Esophagus squamous epithelium (tissue), 5 donors: ENCODE measurements around the gene RFX2. TPM values are rescaled to one million over a fixed set of nuclear protein-coding genes. Genes with fewer than 3 reads are reported as not detected.
"Not testable (repeated sequence)": the region's sequence is repeated elsewhere in the genome, so short reads cannot be mapped to it uniquely, and the experiment has no call there.

Experiments used
- DNase-seq: peaks from one replicate; lab custom pipeline; 2025; lab: John Stamatoyannopoulos, UW
- H3K27ac ChIP-seq, 4 donors: fragments of 200-600 bp; sonication (generic); one replicate each; pipeline ENCODE4 v1.5.1; 2016 to 2019; ENCODE audit warnings: mild to moderate bottlenecking in 1 of 4
- H3K27me3 ChIP-seq, 4 donors: fragments of 200-600 bp; sonication (generic); 1 replicate in 3 of 4; 2 replicates in 1 of 4; pipeline versions ENCODE4 v1.5.1 to v1.6.0; 2017 to 2021; ENCODE audit warnings: antibody characterized with exemption in 1 of 4
- H3K36me3 ChIP-seq, 3 donors: fragments of 200-600 bp; sonication (generic); one replicate each; pipeline ENCODE4 v1.5.1; 2016 to 2019
- H3K4me1 ChIP-seq, 3 donors: fragments of 200-600 bp; sonication (generic); one replicate each; pipeline ENCODE4 v1.5.1; 2017 to 2019
- H3K4me3 ChIP-seq, 4 donors: fragments of 200-600 bp; sonication (generic); 1 replicate in 3 of 4; 2 replicates in 1 of 4; pipeline ENCODE4 v1.5.1; 2016 to 2019; ENCODE audit warnings: mild to moderate bottlenecking in 2 of 4, moderate library complexity in 1 of 4
- H3K9me3 ChIP-seq, 3 donors: fragments of 200-600 bp; sonication (generic); one replicate each; pipeline ENCODE4 v1.5.1; 2016 to 2019
- CTCF ChIP-seq, 6 experiments: fragments of 450-650 bp in 4 of 6; fragments of 200-600 bp in 2 of 6; sonication (generic) in 2 of 6; IDR thresholded peaks; one replicate each; pipeline ENCODE4 v1.5.1; 2016 to 2019; ENCODE audit warnings: antibody characterized with exemption in 6 of 6, mild to moderate bottlenecking in 4 of 6, moderate library complexity in 4 of 6
- POLR2A ChIP-seq, 4 donors: fragments of 450-650 bp; IDR thresholded peaks; one replicate each; pipeline ENCODE4 v1.6.1; 2017; ENCODE audit warnings: antibody characterized with exemption in 4 of 4, mild to moderate bottlenecking in 4 of 4, moderate library complexity in 3 of 4
- WGBS, 2 donors: methylation state at CpG; one replicate each; pipeline ENCODE4 v1.1.5; 2018; 5-methylcytosine and 5-hydroxymethylcytosine counted together
- intact Hi-C: fragments of 100-400 bp; cut with DNase I; formaldehyde crosslinking; loops from one replicate; pipeline ENCODE4 v1.15.0; 2022
- total RNA-seq, 4 donors: library from RNA; depleted of rRNA; stranded (reverse); fragments of >200 nt; gene quantifications; one replicate each; pipeline ENCODE4 v1.1.0, GENCODE V29; 2016
- donor health status: DM: yes; HTN: yes; CAD: no.

Gene RFX2
- total RNA-seq, 4 donors from 2014 or later = 5.2 to 21.4 (median 7.7) TPM

DNA sequence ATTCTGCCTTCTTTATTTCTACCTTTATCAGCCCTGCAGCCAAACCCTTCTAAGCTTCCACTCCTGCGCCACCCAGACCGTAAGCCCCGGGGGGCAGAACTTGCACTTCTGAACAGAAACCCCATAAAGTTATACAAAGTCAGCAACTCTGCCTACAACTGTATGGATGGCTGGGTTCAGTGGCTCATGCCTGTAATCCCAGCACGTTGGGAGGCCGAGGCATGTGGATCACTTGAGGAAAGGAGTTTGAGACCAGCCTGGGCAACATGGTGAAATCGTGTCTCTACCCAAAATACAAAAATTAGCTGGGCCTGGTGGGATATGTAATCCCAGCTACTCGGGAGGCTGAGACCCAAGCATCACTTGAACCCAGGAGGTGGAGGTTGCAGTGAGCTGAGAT is 142.7 kb downstream of the RFX2 start:
- Histone ChIP-seq H3K4me3 (peak overlapping the region in 1 of 4 donors; percentile 46), H3K27me3 (no peaks in the 10 kb centered on the region), H3K36me3 (peaks cover 0 to 25% (median 0%) of the 10 kb centered on the region in 3 donors), H3K27ac (peak overlapping the region; percentile 51 to 75 (median 62)), H3K9me3 (no peaks in the 10 kb centered on the region), H3K4me1 (peaks cover 23 to 97% (median 62%) of the 10 kb centered on the region in 3 donors)
- DNase-seq = no peak
- intact Hi-C loops = no loop called here
- no peak for TF ChIP-seq POLR2A (IDR thresholded peaks at IDR 0.05)
- TF ChIP-seq CTCF (IDR thresholded peaks at IDR 0.05) = no peak
- 24 to 38% methylated on average over 6 to 7 of the region's 7 CpGs for WGBS, 2 donors

DNA sequence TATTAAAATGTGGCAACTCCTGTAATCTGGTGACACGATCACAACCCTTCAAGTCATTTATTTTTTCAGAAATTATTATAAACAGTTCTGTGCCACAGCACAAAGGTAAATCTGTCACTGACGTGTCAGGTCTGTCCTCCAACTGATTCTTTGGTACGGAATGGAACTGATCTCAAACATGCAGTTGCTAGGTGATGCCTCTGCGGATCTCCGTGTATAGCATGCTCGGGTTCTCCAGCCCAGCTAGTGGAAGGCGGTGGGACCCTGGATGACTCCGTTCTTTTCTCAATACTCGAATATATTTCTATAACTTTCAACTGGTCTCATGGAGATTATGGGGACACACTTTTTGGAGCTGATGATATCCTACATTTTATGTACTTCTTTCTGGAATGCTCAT is 143.4 kb downstream of the RFX2 start:
- no peaks in the 10 kb centered on the region for H3K27me3 ChIP-seq
- H3K36me3 ChIP-seq = peaks cover 0 to 20% (median 0%) of the 10 kb centered on the region in 3 donors
- TF ChIP-seq CTCF (IDR thresholded peaks at IDR 0.05) (no peak), POLR2A (IDR thresholded peaks at IDR 0.05) (no peak)
- intact Hi-C loops = no loop called here
- H3K27ac ChIP-seq = peak overlapping the region in 3 of 4 donors; percentile 54 to 75 (median 69)
- peaks cover 30 to 97% (median 68%) of the 10 kb centered on the region in 3 donors for H3K4me1 ChIP-seq
- H3K9me3 ChIP-seq = no peaks in the 10 kb centered on the region
- no peak for DNase-seq
- H3K4me3 ChIP-seq = no peak overlapping the region
- 70 to 78% methylated on average over 9 of the region's 9 CpGs for WGBS, 2 donors

DNA sequence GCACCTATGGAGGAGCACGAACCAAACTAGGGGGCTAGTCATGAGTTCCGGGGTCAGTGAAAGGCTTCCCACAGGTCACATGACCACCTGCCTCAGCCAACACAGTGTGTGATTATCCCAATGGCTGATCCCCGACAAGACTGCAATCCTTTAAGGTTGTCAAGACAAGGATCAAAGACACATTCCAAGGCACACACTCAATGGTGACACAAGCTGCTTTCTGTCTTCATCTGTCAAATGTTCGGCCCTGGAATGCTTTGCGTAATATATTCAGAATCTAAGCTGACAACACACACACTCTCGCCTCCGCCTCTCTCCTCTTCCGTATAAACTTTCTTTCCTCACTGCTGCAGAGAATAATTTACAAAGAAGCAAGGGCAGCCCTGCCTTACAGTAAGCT is 144.1 kb downstream of the RFX2 start:
- Histone ChIP-seq H3K27ac (peak overlapping the region; percentile 3 to 83 (median 72)), H3K4me1 (peaks cover 34 to 97% (median 75%) of the 10 kb centered on the region in 3 donors), H3K27me3 (no peaks in the 10 kb centered on the region), H3K9me3 (no peaks in the 10 kb centered on the region), H3K36me3 (peaks cover 0 to 14% (median 0%) of the 10 kb centered on the region in 3 donors), H3K4me3 (no peak overlapping the region)
- intact Hi-C loops = no loop called here
- WGBS, 2 donors = 45 to 70% methylated on average over 8 of the region's 8 CpGs
- DNase-seq = no peak
- TF ChIP-seq CTCF (IDR thresholded peaks at IDR 0.05) (no peak), POLR2A (IDR thresholded peaks at IDR 0.05) (no peak)

GRCh38 chr19:5964816-5965565 is 145.3 kb downstream of the RFX2 start:
- Histone ChIP-seq H3K4me1 (peaks cover 45 to 100% (median 83%) of the 10 kb centered on the region in 3 donors), H3K9me3 (no peaks in the 10 kb centered on the region), H3K27ac (peak overlapping the region in 3 of 4 donors; percentile 57 to 83 (median 69)), H3K36me3 (peaks cover 0 to 14% (median 0%) of the 10 kb centered on the region in 3 donors), H3K4me3 (no peak overlapping the region), H3K27me3 (no peaks in the 10 kb centered on the region)
- TF ChIP-seq CTCF (IDR thresholded peaks at IDR 0.05) (no peak), POLR2A (IDR thresholded peaks at IDR 0.05) (no peak)
- 88 to 93% methylated on average over 2 to 4 of the region's 5 CpGs for WGBS, 2 donors
- DNase-seq = no peak
- intact Hi-C loops = no loop called here

- Histone ChIP-seq H3K4me1 (peaks cover 41 to 100% (median 74%) of the 10 kb centered on the region in 3 donors), H3K36me3 (peaks cover 0 to 14% (median 1%) of the 10 kb centered on the region in 3 donors), H3K4me3 (no peak overlapping the region), H3K27ac (peak overlapping the region in 3 of 4 donors; percentile 26 to 85 (median 79)), H3K9me3 (no peaks in the 10 kb centered on the region), H3K27me3 (no peaks in the 10 kb centered on the region)
- WGBS, 2 donors = 60 to 92% methylated on average over 3 to 5 of the region's 7 CpGs
- intact Hi-C loops = no loop called here
- TF ChIP-seq POLR2A (IDR thresholded peaks at IDR 0.05) (no peak), CTCF (IDR thresholded peaks at IDR 0.05) (no peak)
- DNase-seq = no peak
These were observed 146.4 kb downstream of the RFX2 start for GRCh38 chr19:5963855-5964254.

DNA sequence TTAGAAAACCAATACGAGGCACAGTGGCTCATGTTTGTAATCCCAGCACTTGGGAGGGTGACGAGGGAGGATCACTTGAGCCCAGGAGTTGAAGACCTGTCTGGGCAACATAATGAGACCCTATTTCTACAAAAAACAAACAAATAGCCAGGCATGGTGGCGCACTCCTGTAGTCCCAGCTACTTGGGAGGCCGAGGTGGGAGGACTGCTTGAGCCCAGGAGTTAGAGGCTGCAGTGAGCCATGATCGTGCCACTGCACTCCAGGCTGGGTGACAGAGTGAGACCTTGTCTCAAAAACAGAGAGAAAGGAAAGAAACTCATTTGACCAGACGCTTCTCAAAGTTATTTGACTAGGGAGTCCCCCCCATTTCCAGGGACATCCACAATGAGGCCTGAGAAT is 147.0 kb downstream of the RFX2 start:
- H3K27me3 ChIP-seq, H3K9me3 ChIP-seq, intact Hi-C loops, H3K4me3 ChIP-seq, DNase-seq: not testable (repeated sequence)
- Histone ChIP-seq H3K4me1 (peaks cover 35 to 100% (median 68%) of the 10 kb centered on the region in 3 donors), H3K36me3 (peaks cover 0 to 14% (median 7%) of the 10 kb centered on the region in 3 donors), H3K27ac (peak overlapping the region; percentile 34 to 85 (median 72))
- 86 to 95% methylated on average over 4 to 5 of the region's 6 CpGs for WGBS, 2 donors
